OCI-LY1 (cell line): ENCODE results near the gene JAKMIP1.

Source experiments
- H2AFZ ChIP-seq: fragments of 200-600 bp; sonication (generic), shearing (Covaris generic); 2 replicates; pipeline ENCODE4 v1.6.0; 2014; ENCODE audit warnings: antibody characterized with exemption, mild to moderate bottlenecking, low read length
- H3F3A ChIP-seq: fragments of 200-600 bp; sonication (generic), shearing (Covaris generic); 2 replicates; pipeline ENCODE4 v1.6.0; 2014; ENCODE audit warnings: mild to moderate bottlenecking, antibody characterized with exemption, low read length, moderate library complexity; ENCODE audit not compliant: insufficient read depth
- H3K27ac ChIP-seq: fragments of 200-600 bp; sonication (generic); 2 replicates; pipeline ENCODE4 v1.5.1; 2014; ENCODE audit warnings: low read length, mixed run types, mild to moderate bottlenecking, low read depth; ENCODE audit not compliant: poor library complexity, severe bottlenecking
- H3K27me3 ChIP-seq: fragments of 200-600 bp; sonication (generic); 2 replicates; pipeline ENCODE4 v1.6.0; 2014; ENCODE audit warnings: antibody characterized with exemption, mild to moderate bottlenecking, low read length, moderate library complexity; ENCODE audit not compliant: insufficient read depth
- H3K36me3 ChIP-seq: fragments of 200-600 bp; sonication (generic); 2 replicates; pipeline ENCODE4 v1.6.1; 2014; ENCODE audit warnings: mild to moderate bottlenecking, antibody characterized with exemption, low read length, moderate library complexity, mixed read lengths; ENCODE audit not compliant: insufficient read depth
- H3K4me1 ChIP-seq: fragments of 200-600 bp; sonication (generic); 2 replicates; pipeline ENCODE4 v1.5.1; 2014; ENCODE audit warnings: mild to moderate bottlenecking, low read length, moderate library complexity; ENCODE audit not compliant: insufficient read depth, severe bottlenecking
- H3K4me2 ChIP-seq: fragments of 200-600 bp; sonication (generic), shearing (Covaris generic); 2 replicates; pipeline ENCODE4 v1.6.1; 2014; ENCODE audit warnings: low read length
- H3K4me3 ChIP-seq: fragments of 200-600 bp; sonication (generic); 2 replicates; pipeline ENCODE4 v1.5.1; 2014; ENCODE audit warnings: low read length, low read depth, mild to moderate bottlenecking, mixed read lengths; ENCODE audit not compliant: poor library complexity, severe bottlenecking
- H3K79me2 ChIP-seq: fragments of 200-600 bp; shearing (Covaris generic); 2 replicates; pipeline ENCODE4 v1.6.1; 2016; ENCODE audit warnings: mixed run types, low read length, mixed read lengths; ENCODE audit not compliant: insufficient read depth
- H3K9ac ChIP-seq: fragments of 200-600 bp; sonication (generic), shearing (Covaris generic); 2 replicates; pipeline ENCODE4 v1.6.1; 2014; ENCODE audit warnings: mild to moderate bottlenecking, low read length, mixed read lengths
- H3K9me2 ChIP-seq: fragments of 200-600 bp; sonication (generic), shearing (Covaris generic); 2 replicates; pipeline ENCODE4 v1.6.1; 2014; ENCODE audit warnings: low read depth, mild to moderate bottlenecking, low read length, mixed read lengths
- H3K9me3 ChIP-seq: fragments of 200-600 bp; shearing (Covaris generic); 2 replicates; pipeline ENCODE4 v1.6.1; 2014; ENCODE audit warnings: low read length, mixed read lengths
- H4K20me1 ChIP-seq: fragments of 200-600 bp; sonication (generic), shearing (Covaris generic); 2 replicates; pipeline ENCODE4 v1.6.0; 2016; ENCODE audit warnings: mild to moderate bottlenecking, low read length; ENCODE audit not compliant: insufficient read depth
- EZH2 ChIP-seq: fragments of 200-600 bp; sonication (generic), shearing (Covaris generic); IDR thresholded peaks from 2 replicates; pipeline ENCODE4 v1.8.0; 2017; ENCODE audit warnings: borderline replicate concordance, mixed run types, mild to moderate bottlenecking, antibody characterized with exemption, low read length, moderate library complexity, mixed read lengths
- TF ChIP-seq, protein P1 (sequence below): fragments of 200-600 bp; sonication (generic), shearing (Covaris generic); IDR thresholded peaks from 2 replicates; pipeline ENCODE4 v1.5.1; 2017; ENCODE audit warnings: mild to moderate bottlenecking, antibody characterized with exemption, low read length, moderate library complexity, mixed read lengths

JAKMIP1 gene

DNA sequence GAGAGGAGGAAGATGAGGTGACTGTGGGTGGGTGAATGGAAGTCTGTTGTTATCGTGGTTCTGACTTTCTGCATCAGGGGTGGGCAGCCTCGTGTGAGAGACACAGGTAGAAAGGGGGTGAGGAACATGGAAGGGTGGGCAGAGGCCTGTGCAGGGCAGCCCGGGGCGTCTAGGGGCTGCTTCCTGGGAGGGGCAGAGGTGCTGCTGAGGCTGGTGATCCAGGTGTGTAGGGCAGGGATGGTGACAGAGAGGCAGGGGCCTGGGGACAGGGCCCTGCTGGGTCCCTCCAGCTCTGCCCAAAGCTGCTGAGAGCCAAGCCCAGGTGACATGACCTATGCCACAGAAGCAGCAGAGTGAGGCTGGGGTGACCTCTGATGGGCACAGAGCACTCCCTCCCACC lies 92.5 kb downstream of the JAKMIP1 start:
- H3K27me3 ChIP-seq = no peaks in the 10 kb centered on the region
- TF ChIP-seq, protein P1, sequence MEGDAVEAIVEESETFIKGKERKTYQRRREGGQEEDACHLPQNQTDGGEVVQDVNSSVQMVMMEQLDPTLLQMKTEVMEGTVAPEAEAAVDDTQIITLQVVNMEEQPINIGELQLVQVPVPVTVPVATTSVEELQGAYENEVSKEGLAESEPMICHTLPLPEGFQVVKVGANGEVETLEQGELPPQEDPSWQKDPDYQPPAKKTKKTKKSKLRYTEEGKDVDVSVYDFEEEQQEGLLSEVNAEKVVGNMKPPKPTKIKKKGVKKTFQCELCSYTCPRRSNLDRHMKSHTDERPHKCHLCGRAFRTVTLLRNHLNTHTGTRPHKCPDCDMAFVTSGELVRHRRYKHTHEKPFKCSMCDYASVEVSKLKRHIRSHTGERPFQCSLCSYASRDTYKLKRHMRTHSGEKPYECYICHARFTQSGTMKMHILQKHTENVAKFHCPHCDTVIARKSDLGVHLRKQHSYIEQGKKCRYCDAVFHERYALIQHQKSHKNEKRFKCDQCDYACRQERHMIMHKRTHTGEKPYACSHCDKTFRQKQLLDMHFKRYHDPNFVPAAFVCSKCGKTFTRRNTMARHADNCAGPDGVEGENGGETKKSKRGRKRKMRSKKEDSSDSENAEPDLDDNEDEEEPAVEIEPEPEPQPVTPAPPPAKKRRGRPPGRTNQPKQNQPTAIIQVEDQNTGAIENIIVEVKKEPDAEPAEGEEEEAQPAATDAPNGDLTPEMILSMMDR = no peak
- TF ChIP-seq EZH2 = no peak
- no peak overlapping the region for H2AFZ ChIP-seq
- no peaks in the 10 kb centered on the region for H3F3A ChIP-seq
- no peaks in the 10 kb centered on the region for H3K9me2 ChIP-seq
- H3K4me3 ChIP-seq = no peak overlapping the region
- no peaks in the 10 kb centered on the region for H4K20me1 ChIP-seq
- no peaks in the 10 kb centered on the region for H3K4me1 ChIP-seq
- no peak overlapping the region for H3K4me2 ChIP-seq
- H3K36me3 ChIP-seq = no peaks in the 10 kb centered on the region
- no peaks in the 10 kb centered on the region for H3K9me3 ChIP-seq
- no peak overlapping the region for H3K27ac ChIP-seq
- H3K79me2 ChIP-seq = no peaks in the 10 kb centered on the region
- no peak overlapping the region for H3K9ac ChIP-seq

DNA sequence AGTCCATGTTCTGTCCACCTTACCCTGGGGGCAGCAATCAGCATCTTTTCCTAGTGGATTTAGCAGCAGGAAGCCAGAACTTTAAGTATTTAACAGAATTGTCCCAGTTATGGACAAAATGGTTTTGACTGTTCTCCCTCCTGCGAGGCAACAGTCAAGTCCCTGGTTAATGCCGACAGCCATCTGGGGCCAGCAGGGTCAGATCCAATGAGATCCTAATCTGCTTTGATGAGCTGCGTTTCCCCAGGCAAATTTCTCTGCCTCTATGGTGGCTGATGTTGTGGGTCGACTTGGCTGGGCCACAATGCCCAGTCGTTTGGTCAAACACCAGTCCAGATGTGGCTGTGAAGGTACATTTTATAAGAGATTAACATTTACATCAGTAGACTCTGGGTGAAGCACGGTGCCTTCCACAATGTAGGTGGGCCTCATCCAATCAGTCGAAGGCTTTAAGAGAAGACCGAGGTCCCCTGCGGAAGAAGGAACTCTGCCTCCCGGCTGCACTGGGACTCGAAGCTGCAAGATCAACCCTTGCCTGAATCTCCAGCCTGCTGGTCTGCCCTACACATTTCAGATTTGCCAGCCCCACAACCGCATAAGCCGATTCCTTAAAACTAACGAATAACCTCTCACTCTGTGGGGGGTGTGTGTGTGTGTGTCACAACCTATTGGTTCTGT lies 93.1 kb downstream of the JAKMIP1 start:
- Histone ChIP-seq H3K79me2 (no peaks in the 10 kb centered on the region), H3K27ac (no peak overlapping the region), H3K36me3 (no peaks in the 10 kb centered on the region), H3K27me3 (no peaks in the 10 kb centered on the region), H3K9ac (no peak overlapping the region), H2AFZ (no peak overlapping the region), H4K20me1 (no peaks in the 10 kb centered on the region), H3K9me3 (no peaks in the 10 kb centered on the region), H3K4me1 (no peaks in the 10 kb centered on the region), H3F3A (no peaks in the 10 kb centered on the region), H3K4me2 (no peak overlapping the region), H3K4me3 (no peak overlapping the region), H3K9me2 (no peaks in the 10 kb centered on the region)
- TF ChIP-seq EZH2 = no peak
- TF ChIP-seq, protein P1 = no peak

DNA sequence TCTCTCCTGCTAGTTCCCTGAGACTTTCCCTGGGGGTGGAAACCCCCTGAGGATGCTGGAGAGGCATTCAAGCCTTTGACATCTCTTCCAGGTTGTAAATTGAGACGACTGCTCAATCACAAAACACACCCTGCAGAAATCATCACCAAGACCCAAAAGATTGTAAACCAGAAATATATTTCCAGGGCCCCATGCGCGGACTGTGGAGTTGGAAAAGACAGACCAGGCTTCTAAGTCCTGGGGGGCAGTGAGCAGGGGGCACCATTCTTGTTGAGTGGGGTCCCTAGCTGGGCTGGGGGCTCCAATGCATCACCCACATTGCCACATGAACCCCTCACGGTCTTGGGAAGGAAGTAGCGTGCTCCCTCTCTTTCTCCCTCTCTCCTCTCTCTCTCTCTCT lies 94.2 kb downstream of the JAKMIP1 start:
- Histone ChIP-seq H3K4me3 (no peak overlapping the region), H3K36me3 (no peaks in the 10 kb centered on the region), H3K4me2 (no peak overlapping the region), H3K27ac (no peak overlapping the region), H3K9me2 (no peaks in the 10 kb centered on the region), H2AFZ (no peak overlapping the region), H3K9ac (no peak overlapping the region), H3K9me3 (no peaks in the 10 kb centered on the region), H4K20me1 (no peaks in the 10 kb centered on the region), H3K4me1 (no peaks in the 10 kb centered on the region), H3K79me2 (no peaks in the 10 kb centered on the region), H3K27me3 (no peaks in the 10 kb centered on the region), H3F3A (no peaks in the 10 kb centered on the region)
- no peak for TF ChIP-seq EZH2
- TF ChIP-seq, protein P1 = no peak
